Keratinocyte (primary cell): ENCODE results near the gene NAMPT.

Experiments used
- EZH2 ChIP-seq: IDR thresholded peaks from one replicate; pipeline ENCODE4 v1.6.1; 2012; ENCODE audit warnings: inconsistent platforms, mild to moderate bottlenecking, low read length, moderate library complexity
- TF ChIP-seq, protein P1 (sequence below), 3 experiments: IDR thresholded peaks in 1 of 3; conservative IDR thresholded peaks in 1 of 3; optimal IDR thresholded peaks in 1 of 3; 2 replicates in 2 of 3; 3 replicates in 1 of 3; pipeline versions ENCODE3 to v1.5.1; 2011; ENCODE audit warnings: low read length in 3 of 3, mild to moderate bottlenecking in 3 of 3, moderate library complexity in 2 of 3, control low read depth in 1 of 3, inconsistent platforms in 1 of 3; ENCODE audit not compliant: insufficient read depth in 2 of 3; ENCODE audit errors: extremely low read depth in 1 of 3

- TF ChIP-seq, protein P1, sequence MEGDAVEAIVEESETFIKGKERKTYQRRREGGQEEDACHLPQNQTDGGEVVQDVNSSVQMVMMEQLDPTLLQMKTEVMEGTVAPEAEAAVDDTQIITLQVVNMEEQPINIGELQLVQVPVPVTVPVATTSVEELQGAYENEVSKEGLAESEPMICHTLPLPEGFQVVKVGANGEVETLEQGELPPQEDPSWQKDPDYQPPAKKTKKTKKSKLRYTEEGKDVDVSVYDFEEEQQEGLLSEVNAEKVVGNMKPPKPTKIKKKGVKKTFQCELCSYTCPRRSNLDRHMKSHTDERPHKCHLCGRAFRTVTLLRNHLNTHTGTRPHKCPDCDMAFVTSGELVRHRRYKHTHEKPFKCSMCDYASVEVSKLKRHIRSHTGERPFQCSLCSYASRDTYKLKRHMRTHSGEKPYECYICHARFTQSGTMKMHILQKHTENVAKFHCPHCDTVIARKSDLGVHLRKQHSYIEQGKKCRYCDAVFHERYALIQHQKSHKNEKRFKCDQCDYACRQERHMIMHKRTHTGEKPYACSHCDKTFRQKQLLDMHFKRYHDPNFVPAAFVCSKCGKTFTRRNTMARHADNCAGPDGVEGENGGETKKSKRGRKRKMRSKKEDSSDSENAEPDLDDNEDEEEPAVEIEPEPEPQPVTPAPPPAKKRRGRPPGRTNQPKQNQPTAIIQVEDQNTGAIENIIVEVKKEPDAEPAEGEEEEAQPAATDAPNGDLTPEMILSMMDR (optimal IDR thresholded peaks at IDR 0.05 in 1 of 3, IDR thresholded peaks at IDR 0.05 in 1 of 3, conservative IDR thresholded peaks at IDR 0.05 in 1 of 3; ENCODE audit: extremely low read depth in 1 of 3, insufficient read depth in 2 of 3, low read length in 3 of 3) = no peak
- no peak for TF ChIP-seq EZH2
Measured at GRCh38 chr7:106287786-106288185, 3.0 kb upstream of the NAMPT start.
